GM19452 (cell line): Measurements from ENCODE around the gene LRRC37A3.
A peak's percentile ranks its signal among the peaks of the same experiment; 100 is the strongest.
"Not testable (repeated sequence)": the region's sequence is repeated elsewhere in the genome, so short reads cannot be mapped to it uniquely, and the experiment has no call there.

Source experiments
- ATAC-seq: cut with Tn5 transposase; IDR thresholded peaks from one replicate; pipeline ENCODE4 v1.9.1; 2021; ENCODE audit not compliant: unreplicated experiment

LRRC37A3 gene

DNA sequence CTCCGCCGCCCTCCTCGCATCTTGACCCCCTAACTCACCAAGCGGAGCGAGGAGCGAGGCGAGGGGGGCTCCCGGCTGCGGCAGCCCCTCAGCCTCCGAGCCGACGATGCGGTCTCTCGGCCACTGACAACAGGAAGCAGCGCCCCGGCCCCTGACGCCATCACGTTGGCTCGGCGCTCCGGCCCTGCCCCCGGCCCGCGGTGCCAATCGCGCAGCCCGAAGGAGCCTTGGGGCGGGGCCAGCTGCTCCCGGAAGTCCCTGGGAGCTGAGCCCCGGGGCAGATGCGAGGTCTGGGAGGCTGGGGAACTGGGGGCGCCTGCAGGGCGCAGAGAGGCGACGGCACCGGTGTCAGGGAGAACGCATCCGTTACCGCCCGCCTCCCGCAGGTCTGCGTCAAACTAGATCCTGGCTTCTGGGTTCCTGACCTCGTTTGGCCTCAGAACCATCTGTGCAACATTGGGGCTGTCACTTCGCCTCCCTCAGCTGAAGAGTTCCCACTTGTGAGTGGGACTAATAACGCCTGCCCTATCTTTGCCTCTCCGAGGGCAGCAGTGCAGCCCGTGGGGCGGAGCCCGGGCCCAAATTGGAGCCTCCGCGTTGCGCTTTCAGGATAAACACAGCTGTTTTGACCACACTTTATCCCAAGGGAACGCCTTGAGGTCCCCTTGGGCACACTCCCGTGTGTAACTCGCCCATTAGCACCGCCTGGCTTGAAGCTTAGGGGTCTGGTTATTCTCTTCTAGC is 82.1 kb downstream of the LRRC37A3 start:
- peak; percentile 96 for ATAC-seq

DNA sequence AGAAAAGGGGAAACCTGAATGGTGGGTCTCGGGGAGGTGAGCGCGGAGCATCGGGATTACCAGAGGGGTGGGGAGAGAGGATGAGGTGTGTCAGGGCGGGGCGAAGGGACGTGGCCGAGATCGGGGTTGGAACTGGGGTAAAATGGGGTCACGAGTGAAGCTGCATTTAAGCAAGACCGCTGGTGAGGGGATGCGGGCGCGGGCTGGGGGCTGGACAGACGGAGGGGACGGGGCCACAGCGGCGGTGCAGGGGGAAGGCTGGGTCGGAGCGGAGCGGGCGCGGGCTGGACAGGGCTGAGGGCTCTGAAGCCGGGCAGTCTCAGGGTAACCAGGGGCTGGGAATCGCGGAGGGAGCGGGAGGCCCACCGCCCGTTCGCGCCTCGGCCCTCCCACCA is 82.7 kb downstream of the LRRC37A3 start:
- ATAC-seq: peak; percentile 37

DNA sequence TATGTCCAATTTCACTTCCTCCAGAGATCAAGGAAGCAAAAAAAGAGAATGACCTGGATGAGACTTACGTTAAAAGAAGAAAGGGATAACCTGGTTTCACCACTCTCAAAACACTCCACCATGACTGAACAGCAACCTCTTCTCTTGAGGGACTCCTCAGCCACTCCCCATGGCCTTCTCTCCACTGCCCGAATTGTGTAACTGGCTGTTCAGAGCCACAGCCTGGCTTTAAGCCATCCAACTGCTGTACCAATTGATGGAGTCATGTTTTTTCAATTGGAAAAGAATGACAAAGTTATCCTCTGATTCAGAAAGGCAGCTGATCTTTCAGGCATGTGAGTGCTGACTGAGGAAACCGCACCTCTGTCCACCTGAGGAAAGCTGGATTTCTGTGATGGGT is 85.2 kb downstream of the LRRC37A3 start:
- not testable (repeated sequence) for ATAC-seq

DNA sequence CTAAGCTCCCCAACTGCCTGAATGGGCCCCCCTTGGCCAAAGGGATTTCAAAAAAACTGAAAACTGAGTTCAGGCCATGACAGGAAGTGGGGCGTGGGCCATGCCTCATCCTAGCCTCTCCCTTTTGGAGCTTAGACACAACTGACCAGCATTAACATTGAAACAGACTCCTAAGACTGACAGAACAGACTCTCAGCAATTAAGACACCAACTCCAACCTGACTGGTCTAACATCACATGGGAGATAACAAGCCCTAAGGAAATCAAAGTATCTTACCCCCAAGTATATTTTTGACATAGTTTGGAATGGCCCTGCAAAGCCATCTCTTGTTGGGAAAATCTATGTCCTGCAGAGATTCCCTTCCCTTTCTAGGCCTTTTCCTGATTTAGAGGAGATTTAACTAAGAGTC is 88.6 kb downstream of the LRRC37A3 start:
- not testable (repeated sequence) for ATAC-seq

DNA sequence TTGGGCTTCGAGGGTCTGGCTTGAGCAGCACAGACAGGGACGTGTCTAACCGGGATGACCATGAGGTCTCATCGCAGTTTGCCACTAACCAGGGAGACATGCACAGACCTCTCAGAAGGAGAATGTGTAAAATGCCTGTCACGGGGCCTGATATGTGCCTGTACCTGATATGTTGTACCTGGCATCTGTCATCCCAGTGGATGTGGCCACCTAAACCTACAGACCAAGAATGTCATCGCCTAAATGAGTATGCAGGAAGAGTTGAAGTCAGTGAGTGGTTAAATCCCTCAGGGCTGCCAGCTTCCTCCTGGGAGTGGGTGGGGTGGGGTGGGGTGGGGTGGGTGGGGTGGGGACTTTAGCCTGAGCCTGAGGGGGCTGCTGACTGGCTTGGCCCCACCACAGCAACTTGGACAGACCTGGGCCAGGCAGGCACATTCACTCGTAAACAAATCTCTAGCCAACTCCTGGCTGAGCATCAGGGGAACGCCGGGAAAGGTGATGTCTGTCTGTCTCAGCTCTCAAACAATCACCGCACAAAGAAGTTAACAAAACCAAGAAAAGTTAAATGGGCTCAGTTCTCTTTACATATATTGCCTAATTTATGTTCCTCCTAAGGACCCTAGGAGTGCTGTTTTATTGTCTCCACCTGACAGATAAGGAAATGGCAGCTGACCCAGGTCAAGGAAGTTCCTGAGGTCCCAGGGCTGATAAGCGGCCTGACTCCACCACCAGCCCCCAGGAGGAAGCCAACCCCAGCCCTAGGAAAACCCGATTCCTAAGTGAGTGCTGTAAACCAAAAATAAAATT is 89.3 kb downstream of the LRRC37A3 start:
- ATAC-seq: not testable (repeated sequence)

DNA sequence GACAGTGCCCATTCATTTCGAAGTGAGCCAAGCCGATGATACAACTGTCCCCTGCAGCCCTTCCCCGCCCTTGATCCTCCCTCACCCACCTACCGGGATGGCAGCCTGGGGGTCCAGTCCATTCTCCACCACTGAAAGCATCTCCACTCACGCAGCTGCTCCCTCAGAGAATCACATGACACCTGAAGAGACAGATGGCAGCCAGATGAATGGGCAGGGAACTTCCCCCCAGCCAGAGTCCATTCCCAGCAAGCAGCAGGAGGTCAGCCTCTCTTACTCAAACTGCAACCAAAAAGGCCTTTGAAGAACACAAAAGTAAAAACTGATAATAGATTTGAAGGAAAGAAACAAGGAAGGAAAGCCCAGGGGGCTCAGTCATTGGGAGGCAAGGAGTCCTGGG is 90.2 kb downstream of the LRRC37A3 start:
- ATAC-seq: not testable (repeated sequence)

GRCh38 chr17:64818904-64819303 is 100.4 kb downstream of the LRRC37A3 start:
- not testable (repeated sequence) for ATAC-seq

- not testable (repeated sequence) for ATAC-seq
Measured at GRCh38 chr17:64815833-64816198, 103.5 kb downstream of the LRRC37A3 start.

DNA sequence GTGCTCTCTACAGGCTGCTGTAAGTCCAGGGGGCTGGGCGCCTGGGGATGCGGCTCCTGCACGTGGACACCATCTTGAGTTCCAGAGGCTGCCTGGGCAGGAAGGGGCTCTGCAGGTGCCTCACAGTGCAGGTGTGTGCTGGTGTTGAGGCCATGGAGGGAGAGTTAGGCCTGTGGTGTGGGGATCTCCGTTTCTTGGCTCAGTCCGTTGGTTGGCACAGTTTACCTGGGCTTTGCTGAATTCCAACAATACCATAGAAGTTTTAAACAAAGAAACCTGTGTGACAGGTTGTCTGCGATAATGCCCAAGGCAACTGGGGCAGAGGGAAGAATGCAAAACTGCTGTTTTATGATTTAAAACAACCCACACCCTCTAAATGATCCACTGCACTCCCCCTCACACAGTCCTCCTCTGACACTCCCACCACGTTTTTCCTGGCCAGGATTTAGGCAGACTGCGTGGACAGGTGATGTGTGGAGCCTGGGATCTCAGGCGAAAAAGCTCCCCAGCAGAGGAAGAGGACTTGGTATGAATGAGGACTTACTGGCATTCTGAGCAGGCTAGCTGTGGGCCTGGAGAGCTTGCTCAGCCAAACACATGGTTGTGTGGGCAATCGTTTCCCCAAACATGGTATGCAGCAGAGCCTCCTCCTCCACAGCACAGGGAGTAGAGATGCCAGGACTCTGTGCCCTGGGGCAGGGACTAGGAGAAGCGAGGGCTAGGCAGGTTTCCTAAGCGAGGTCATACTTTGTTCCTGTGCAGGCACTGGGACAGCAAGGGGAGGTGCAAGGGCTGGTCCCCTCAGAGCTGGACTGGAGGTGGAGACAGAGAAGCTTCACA is 104.1 kb downstream of the LRRC37A3 start:
- ATAC-seq: not testable (repeated sequence)

DNA sequence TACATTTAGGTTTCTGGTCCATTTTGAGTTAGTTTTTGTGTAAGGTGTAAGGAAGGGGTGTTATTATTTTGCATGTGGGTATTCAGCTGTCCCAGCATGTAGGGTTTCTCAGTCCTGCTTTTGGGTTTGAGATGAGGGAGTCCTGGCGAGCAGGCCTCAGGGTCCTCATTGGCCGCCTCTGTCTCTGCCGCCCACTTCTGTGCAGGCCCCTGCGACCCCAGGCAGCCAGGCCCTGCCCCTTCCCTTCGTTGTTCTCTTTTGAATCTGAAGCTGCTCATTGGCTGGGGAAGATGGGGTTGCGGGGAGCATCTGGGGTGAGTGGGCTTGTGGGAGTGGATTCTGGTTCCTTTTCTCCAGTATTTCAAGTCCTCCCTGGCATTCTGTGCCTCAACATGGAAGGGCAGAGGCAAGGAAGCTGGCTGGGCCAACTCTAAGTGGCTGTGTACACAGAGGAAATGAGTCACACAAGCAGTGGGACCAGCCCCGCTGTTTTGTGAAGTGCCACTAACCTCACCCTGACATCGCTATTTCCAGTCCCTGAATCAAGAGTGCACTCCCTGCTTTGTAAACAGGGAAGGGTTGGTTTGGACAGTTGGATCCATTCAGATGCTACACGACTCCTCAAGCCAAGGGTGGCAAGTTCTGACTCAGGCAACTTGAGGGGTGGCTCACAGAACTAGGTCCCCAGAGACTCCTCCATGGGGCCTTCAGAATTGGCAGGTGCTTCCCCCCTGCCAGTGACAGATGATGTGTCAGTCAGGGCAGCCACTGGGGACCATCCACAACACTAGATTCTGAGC is 110.9 kb downstream of the LRRC37A3 start:
- peak; percentile 91 for ATAC-seq
